Lower leg skin (tissue), 4 donors: Measurements from ENCODE around the gene GPNMB. TPM values are rescaled to one million over a fixed set of nuclear protein-coding genes. Genes with fewer than 3 reads are reported as not detected.
"Not testable (repeated sequence)": the region's sequence is repeated elsewhere in the genome, so short reads cannot be mapped to it uniquely, and the experiment has no call there.

ENCODE experiments used
- DNase-seq, 2 donors: peaks; one replicate each; pipeline ENCODE4 v3.0.0-alpha.2; 2019; ENCODE audit warnings: low spot score in 2 of 2
- H3K4me3 ChIP-seq: fragments of 200-600 bp; sonication (generic); 2 replicates; pipeline ENCODE4 v1.5.1; 2017; ENCODE audit warnings: mild to moderate bottlenecking, low read depth; ENCODE audit not compliant: poor library complexity, severe bottlenecking
- CTCF ChIP-seq, 3 donors: fragments of 450-650 bp; IDR thresholded peaks; one replicate each; pipeline ENCODE4 v1.5.1; 2016; ENCODE audit warnings: antibody characterized with exemption in 3 of 3, mild to moderate bottlenecking in 3 of 3, moderate library complexity in 2 of 3
- POLR2A ChIP-seq, 2 donors: fragments of 450-650 bp; IDR thresholded peaks; one replicate each; pipeline ENCODE4 v1.6.1; 2016 to 2017; ENCODE audit warnings: antibody characterized with exemption in 2 of 2, mild to moderate bottlenecking in 1 of 2, moderate library complexity in 1 of 2
- WGBS, 2 donors: methylation state at CpG; one replicate each; pipeline ENCODE4 v1.1.5; 2018; 5-methylcytosine and 5-hydroxymethylcytosine counted together
- intact Hi-C: fragments of 100-400 bp; cut with DNase I; formaldehyde crosslinking; loops from one replicate; pipeline ENCODE4 v1.15.0; 2023; ENCODE audit warnings: low total_unique reads
- total RNA-seq, 4 donors: library from RNA; depleted of rRNA; stranded (reverse); fragments of >200 nt; gene quantifications; one replicate each; pipeline ENCODE4 v1.1.0, GENCODE V29; 2016

Gene GPNMB
- total RNA-seq, 4 donors from 2014 or later, result 357 to 554 (median 469) TPM

GRCh38 chr7:23220690-23221305 is 25.8 kb upstream of the GPNMB start:
- no peak for TF ChIP-seq POLR2A (IDR thresholded peaks at IDR 0.05)
- TF ChIP-seq CTCF (IDR thresholded peaks at IDR 0.05), result no peak
- WGBS, 2 donors, result 59 to 60% methylated on average over 10 of the region's 10 CpGs
- intact Hi-C loops, result no loop called here
- H3K4me3 ChIP-seq, result no peak overlapping the region
- DNase-seq, result no peak

GRCh38 chr7:23222439-23223030 is 24.0 kb upstream of the GPNMB start:
- no peak for TF ChIP-seq CTCF (IDR thresholded peaks at IDR 0.05)
- intact Hi-C loops, result no loop called here
- DNase-seq, result peak in 1 of 2 donors; percentile 61
- 50 to 60% methylated on average over 5 of the region's 5 CpGs for WGBS, 2 donors
- no peak overlapping the region for H3K4me3 ChIP-seq

GRCh38 chr7:23224364-23224763 is 22.2 kb upstream of the GPNMB start:
- H3K4me3 ChIP-seq, DNase-seq, intact Hi-C loops: not testable (repeated sequence)
- WGBS, 2 donors, result 92 to 93% methylated on average over 4 of the region's 4 CpGs

- intact Hi-C loops, result no loop called here
- no peak for DNase-seq
- WGBS, 2 donors, result 71 to 72% methylated on average over 4 of the region's 4 CpGs
- TF ChIP-seq CTCF (IDR thresholded peaks at IDR 0.05), result no peak
- TF ChIP-seq POLR2A (IDR thresholded peaks at IDR 0.05), result no peak
- H3K4me3 ChIP-seq, result no peak overlapping the region
Observed at GRCh38 chr7:23226844-23227450, 19.6 kb upstream of the GPNMB start.

- TF ChIP-seq CTCF (IDR thresholded peaks at IDR 0.05), result no peak
- no peak for TF ChIP-seq POLR2A (IDR thresholded peaks at IDR 0.05)
- no peak overlapping the region for H3K4me3 ChIP-seq
- DNase-seq, result no peak
- intact Hi-C loops, result no loop called here
- 96 to 99% methylated on average over 2 of the region's 2 CpGs for WGBS, 2 donors
Observed at GRCh38 chr7:23228412-23228811, 18.2 kb upstream of the GPNMB start.

GRCh38 chr7:23230641-23231101 is 15.9 kb upstream of the GPNMB start:
- TF ChIP-seq CTCF (IDR thresholded peaks at IDR 0.05) (no peak), POLR2A (IDR thresholded peaks at IDR 0.05) (no peak)
- intact Hi-C loops, result no loop called here
- 62 to 67% methylated on average over 6 of the region's 6 CpGs for WGBS, 2 donors
- no peak overlapping the region for H3K4me3 ChIP-seq
- DNase-seq, result no peak
